ENCODE results near the gene HAUS8.
"Not testable (repeated sequence)": the region's sequence is repeated elsewhere in the genome, so short reads cannot be mapped to it uniquely, and the experiment has no call there.

Gene HAUS8, protein sequence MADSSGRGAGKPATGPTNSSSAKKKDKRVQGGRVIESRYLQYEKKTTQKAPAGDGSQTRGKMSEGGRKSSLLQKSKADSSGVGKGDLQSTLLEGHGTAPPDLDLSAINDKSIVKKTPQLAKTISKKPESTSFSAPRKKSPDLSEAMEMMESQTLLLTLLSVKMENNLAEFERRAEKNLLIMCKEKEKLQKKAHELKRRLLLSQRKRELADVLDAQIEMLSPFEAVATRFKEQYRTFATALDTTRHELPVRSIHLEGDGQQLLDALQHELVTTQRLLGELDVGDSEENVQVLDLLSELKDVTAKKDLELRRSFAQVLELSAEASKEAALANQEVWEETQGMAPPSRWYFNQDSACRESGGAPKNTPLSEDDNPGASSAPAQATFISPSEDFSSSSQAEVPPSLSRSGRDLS

DNA sequence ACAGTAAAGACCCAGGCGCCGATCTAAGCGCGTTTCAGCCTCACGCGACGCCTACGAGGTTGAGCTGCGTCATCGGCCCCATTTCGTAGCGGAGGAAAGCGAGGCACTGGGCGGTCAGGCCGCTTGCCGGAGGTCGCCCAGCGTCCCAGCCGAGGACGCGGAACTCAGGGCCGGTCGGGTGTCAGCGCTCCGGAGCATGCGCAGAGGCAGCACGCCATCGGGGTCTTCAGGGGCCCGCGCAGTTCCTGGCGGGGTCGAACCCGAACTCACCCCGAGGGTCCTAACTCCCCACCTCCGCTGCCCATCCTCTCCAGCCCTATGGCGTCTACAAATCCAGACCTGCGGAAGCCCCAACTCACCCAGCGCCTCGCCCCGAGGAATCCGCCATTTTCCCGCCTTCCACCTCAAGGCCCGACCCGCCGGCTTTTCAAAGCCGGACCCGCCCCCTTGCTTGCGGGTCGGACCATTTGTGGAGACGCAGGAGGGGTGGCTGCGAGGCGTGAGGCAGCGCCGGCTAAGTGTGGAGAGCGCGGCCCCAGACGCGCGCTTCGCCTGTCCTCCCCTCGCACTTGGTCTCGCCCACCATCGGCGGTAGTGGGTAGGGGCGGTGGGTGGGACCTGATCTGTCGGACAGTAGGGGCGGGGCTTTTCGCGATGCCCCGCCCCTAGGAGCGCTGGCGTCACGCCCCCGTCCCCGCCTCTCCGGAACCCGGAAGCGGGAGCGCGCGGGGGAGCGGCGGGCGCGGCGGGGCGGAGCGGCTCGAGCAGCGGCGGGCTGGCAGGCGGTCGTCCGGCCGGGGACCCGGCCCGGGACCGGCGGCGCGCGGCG lies at the start of gene HAUS8, which contains the start of gene MYO9B:
Gene HAUS8 (minus strand): TSS at position 418 of the 829 bp plus-strand sequence. CDS start 30 bp downstream, at position 388.
Gene MYO9B (plus strand): TSS at position 743 of the 829 bp plus-strand sequence. CDS start 25,941 bp downstream, outside the sequence.
- DNase-seq (ENCODE audit: low read depth) = peak; percentile 98

DNA sequence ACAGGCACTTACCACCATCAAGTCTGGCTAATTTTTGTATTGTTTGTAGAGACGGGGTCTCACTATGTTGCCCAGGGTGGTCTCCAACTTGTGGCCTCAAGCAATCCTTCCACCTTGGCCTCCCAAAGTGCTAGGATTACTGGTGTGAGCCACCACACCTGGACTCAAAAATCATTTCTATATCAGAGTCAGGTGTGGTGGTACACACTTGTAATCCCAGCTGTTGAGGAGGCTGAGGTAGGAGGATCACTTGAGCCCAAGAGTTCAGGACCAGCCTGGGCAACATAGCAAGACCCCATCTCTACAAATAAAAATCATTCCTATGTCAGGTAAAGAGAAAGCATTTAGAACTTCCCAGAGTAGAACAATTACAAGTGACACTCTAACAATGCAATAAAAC lies 48.8 kb upstream of the HAUS8 start:
- no peak for DNase-seq (ENCODE audit: low read depth)

DNA sequence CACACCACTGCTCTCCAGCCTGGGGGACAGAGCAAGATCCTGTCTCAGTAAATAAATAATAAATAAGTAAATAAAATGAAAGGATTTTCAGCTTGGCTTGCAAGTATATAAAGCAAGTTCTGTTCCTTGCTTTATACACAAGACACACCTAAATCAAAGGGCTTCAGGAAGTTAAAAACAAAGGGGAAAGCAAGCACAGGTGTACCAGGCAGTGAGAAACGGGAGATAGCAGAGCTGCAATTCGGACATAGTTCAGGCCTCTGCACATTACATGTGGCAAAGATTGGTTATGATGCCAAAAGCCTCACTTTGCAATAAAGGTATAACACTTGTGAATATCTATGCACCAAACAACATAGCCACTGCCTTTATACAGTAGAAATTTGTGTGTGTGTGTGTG lies 47.8 kb upstream of the HAUS8 start:
- DNase-seq (ENCODE audit: low read depth) = no peak

DNA sequence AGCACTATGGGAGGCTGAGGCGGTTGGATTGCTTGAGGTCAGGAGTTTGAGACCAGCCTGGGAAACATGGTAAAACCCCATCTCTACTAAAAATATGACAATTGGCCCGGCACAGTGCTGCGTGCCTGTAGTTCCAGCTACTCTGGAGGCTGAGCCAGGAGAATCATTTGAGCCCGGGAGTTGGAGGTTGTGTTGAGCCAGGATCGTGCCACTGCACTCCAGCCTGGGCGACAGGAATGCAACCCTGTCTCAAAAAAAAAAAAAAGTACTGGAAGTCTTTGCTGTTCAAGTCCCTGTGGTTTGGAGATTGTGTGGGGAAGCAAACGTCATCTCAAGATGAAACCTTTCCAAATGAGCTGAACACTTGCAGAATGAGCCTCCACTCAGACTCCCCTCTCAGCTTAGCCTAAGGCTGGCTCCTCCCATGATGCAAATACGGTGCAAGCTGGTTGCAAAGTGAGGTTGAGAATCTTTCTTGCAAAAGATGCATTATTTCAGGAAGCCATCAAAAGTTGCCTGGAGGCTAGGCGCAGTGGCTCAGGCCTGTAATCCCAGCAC lies 46.6 kb upstream of the HAUS8 start:
- DNase-seq (ENCODE audit: low read depth) = no peak

DNA sequence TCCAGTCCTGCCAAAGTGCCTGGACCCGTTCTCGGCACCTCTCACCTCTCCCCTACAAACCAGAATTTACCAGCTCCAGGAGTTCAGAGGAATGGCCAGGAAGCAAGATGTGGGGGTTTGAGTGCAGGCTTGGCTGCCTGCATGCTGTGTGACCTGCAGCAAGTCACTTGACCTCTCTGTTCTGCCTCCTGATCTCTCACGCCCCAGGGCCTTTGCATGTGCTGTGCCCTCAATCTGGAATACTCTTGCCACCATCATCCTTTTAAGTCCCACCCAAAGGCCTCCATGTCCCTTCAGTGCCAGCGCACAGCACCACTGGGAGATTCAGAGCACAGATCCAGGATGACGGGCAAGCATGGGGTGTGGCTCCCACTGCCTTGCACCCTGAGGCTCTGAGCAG lies 43.7 kb upstream of the HAUS8 start:
- DNase-seq (ENCODE audit: low read depth) = no peak

DNA sequence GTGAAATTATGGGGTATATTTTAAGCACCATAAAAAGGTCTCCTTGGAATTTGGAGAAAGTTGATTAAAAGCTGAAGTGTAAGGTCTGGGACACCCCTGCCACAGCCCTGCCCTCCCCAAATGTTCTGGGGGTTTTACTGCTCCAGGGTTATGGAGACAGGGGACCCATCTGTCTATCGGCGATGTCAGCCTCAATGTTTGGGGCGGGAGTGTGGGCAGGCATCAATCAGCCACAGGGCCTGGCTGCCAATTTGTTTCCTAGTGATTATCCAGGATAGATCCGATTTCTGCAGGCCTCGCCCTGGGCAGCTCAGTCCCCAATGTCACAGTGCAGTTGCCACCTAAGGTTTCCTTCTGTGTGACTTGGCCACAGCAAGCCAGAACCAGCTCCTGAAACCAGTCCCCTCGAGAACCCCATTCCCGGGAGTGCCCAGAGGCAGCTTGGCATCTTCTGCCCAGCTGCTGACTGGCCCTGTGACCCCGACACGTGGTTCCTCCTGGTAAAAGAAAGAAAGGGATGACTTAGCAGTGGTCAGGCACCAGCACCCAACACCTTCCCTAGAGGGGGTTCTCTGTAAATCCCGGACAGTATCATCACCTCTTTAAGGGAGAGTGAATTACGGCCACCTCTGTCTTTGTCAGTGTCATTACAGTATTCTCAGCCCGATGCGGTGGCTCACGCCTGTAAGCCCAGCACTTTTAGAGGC lies 41.9 kb upstream of the HAUS8 start:
- no peak for DNase-seq (ENCODE audit: low read depth)

DNA sequence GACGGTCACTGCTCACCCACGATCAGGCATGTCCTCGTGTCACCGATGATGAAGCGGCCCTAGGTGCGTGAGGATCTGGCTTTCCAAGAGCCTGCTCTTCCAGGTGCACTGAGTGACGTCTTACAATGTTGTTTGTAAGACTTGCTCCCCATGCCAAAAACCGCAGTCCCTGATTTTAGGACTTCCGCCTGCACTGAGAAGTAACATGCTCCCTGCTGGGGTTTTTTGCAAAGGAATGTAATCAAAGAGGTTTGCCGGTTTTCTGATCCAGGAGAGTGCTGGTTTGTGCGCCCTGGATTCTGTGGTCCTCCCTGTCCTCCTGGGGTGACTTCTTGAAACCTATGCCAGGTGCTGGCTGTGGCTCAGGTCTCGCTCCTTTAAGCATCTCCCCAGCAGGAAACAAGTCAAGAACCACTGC lies 39.2 kb upstream of the HAUS8 start:
- no peak for DNase-seq (ENCODE audit: low read depth)

DNA sequence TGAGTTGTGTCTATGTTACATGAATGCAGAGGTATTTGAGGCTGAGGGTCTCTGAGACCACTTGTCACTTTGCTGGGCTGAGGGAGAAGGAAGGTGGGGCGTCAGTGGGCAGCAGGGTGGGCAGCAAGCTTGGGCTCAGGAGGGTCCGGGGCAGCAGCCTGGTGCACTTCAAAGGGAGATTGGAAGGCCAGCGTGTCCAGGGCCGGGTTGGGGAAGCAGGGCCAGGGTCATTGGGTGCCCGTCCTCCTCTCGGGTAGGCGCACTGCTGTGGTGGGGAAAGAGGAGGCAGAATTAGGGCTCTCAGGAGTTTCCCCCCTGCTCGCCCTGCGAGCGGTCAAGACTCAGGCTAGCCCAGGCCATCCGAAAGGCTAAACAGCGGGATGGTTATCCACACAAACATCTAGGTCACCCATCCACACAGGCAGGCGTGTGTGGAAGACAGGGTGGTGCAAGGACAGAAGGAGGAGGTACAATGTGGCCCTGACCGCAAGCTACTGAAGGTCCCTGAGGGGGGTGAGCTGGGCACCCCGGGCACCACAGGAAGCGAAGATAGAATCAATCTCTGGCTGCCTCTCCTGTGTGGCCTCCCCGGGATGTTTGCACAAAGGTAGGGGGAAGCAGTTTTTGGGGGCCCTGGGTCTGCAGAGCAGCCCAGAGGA lies 38.0 kb upstream of the HAUS8 start:
- DNase-seq (ENCODE audit: low read depth) = no peak

DNA sequence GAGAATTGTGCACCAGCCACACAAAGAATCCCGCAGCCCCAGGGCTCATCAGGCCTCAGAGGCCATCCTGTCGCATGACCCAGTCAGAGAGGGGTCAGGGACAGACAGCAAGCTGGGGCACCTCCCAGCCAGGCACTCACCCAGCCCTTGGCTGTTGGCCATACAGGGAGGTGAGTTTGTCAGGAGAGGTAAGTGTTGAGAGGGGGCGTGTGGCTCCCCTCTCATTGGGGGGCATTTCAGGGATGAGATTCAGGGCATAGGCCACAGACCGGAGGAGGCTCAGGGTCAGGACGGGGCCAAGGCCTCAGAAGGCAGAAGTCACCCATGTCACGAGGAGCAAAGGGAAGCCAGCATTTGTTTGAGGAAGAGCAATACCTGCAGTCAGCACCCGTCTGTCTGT lies 37.4 kb upstream of the HAUS8 start:
- no peak for DNase-seq (ENCODE audit: low read depth)

DNA sequence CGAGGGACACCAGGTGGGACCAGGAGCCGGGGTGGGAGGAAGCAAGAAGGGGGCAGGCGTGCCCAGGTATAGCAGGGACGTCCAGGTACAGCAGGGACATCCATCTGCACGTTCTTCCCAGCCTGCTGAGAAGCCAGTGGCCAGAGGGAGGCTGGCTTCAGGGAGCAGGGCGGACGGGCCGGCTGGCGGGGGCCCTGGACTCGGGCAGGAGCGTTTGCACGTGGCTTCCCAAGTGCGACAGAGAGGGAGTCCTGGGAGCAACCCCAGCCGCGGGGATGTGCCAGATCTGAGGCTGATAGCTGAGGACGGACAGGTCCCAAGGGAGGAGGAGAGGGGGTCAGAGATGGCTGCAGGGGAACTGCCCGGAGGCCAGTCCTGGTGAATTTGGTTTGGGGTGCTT lies 37.0 kb upstream of the HAUS8 start:
- no peak for DNase-seq (ENCODE audit: low read depth)

DNA sequence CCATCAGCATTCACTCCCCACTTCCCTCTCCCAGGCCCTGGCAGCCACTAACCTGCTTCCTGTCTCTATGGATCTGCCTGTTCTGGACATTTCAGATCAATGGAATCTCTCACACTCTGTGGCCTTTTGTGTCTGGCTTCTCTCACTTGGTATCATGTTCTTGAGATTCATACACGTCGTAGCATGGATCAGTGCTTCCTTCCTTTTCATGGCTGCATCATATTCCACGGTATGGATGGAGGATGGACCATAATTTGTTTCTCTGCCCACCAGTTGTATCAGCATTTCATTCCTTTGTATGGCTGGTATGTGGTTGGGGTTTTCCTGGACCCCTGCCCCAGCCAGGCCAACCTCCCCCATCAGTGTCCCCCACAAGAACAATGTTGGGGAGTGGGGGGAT lies 36.5 kb upstream of the HAUS8 start:
- no peak for DNase-seq (ENCODE audit: low read depth)

DNA sequence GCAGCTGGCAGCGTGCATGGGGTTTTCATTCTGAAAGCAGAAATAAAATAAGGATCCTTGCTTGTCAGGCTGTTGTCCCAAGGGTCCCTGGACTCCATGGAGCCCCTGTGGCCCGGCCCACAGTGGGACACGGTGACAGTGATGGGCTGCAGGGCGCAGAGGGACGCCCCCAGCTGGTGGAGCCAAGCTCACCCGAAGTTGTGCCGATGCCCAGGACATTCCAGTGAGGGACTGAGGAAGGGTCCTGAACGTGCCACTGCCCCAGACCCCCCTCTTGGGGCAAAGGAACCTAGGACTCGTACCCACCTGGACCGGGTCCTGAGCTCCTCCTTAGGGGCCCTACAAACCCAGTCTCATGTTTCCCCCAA lies 35.3 kb upstream of the HAUS8 start:
- no peak for DNase-seq (ENCODE audit: low read depth)

DNA sequence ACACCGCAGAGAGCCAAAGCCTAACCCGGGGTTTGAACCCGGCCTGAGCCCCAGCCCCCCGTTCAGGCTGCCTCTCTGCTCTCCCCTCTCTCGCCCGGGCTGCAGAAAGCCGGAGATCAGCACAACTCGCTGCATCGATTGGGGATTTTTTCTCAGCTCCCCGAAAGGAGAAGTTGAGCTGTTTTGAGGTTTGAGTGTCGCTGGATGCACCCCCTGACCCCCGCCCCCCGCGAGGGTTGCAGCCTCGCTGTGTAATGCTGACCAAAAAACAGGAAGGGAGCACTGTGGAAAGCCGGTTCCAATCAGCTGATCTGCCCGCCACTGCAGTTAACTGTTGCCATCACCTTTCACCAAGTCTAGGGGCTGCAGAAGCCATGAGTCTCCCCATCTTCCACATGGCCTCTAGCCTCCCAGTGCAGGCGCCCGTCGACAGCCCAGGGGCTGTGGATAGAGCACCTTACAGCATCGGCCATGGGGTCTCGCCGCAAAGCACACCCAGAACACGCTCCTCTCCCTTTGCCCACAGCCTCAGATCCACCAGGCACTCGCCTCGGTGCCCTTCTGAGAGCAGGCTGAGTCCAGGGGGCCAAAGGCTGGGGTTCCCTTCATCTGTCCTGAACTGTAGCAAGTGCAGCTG lies 34.8 kb upstream of the HAUS8 start:
- no peak for DNase-seq (ENCODE audit: low read depth)

DNA sequence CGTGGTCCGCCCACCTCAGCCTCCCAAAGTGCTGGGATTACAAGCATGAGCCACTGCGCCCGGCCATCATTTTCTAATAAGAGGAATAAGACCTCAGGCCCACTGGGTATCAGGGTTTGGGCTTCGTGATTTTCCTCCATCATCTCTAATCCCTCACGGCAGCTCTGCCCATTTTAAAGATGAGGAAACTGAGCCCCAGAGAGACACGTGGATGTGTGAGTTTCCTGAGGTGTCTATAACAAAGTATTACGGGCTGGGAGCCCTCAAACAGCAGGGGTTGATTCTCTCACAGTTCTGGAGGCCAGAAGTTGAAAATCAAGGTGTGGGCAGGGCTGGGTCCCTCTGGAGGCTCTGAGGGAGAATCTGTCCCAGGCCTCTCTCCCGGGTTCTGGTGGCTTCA lies 34.0 kb upstream of the HAUS8 start:
- no peak for DNase-seq (ENCODE audit: low read depth)

DNA sequence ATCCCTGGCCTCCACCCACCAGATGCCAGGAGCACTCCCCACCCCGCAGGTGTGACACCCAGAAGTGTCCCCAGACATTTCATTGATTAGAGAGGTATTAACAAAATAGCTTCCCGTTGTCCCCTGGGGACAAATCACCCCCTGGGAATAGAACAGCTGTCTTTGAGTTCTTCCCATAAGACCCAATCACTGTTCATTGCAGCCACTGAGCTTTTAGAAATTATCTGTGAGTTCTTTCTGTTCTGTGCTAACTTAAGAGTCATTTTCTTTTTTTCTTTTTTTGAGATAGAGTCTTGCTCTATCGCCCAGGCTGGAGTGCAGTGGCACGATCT lies 33.2 kb upstream of the HAUS8 start:
- DNase-seq (ENCODE audit: low read depth) = no peak

DNA sequence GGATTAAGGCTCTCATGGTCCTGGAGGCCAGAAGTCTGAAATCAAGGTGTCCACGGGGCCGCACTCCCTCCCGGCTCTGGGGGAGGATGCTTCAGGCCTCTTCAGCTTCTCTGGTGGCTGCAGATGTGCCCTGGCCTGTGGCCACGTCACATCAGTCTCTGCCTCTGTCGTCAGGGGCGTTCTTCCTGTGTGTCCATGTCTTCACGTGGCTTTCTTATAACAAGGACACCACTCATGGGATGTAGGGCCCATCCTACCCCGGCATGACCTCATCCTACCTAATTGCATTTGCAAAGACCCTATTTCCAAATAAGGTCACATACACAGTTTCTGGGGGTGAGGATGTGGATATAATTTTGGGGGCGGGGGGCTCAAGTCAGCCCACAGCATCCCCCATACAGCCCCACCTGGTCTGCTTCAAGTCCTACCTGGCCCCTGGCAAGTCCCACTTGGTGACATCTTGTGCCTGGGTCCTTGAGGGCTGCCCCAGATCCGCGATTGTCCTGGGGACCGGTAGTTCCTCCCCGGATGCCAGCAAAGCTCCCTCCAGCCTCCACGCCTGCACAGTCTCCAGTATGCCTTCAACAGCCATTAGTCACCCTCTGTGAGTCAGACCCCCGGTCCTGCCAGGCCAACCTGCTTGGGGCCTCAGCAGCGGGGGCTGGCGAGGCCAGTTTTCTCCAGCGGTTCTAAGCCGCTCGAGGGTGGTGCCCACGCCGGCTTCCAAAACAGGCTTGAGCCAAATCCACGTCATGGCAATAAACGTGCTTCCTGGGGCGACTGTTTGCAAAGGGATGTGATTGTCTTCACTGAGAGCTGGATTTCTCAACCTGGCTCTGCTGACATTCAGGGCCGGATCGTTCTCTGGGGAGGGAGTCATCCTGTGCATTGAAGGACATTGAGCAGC lies 32.5 kb upstream of the HAUS8 start:
- no peak for DNase-seq (ENCODE audit: low read depth)

DNA sequence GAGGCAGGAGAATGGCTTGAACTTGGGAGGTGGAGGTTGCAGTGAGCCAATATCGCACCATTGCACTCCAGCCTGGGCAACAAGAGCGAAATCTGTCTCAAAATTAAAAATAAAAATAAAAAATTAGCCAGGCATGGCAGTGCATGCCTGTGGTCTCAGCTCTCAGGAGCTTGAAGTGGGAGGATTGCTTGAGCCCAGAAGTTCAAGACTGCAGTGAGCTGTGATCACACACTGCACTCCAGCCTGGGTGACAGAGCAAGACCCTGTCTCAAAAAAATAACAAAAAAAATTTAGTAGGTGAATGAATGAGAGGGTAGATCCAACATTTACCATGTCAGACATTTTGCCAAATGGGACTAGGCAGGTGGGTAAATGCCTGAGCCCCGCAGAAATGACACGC lies 31.7 kb upstream of the HAUS8 start:
- DNase-seq (ENCODE audit: low read depth) = not testable (repeated sequence)

DNA sequence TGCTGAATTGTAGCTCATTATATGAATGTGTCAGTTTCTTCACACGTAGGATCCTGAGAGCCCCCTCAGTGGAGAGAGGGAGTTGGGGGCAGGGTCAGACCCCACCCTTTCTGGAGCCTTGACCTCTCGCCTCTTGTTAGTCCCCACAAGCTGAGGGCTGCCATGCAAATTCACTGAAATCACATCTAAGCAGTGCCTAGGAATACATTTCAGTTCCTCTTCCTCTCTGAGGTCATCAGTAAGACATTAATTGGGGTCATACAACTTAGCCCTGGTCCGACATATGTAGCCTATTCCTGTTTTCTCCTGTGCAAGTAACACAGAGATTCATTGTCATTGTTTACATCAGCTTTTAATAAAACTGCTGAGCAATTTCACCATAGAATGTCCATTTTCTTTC lies 30.3 kb upstream of the HAUS8 start:
- no peak for DNase-seq (ENCODE audit: low read depth)

DNA sequence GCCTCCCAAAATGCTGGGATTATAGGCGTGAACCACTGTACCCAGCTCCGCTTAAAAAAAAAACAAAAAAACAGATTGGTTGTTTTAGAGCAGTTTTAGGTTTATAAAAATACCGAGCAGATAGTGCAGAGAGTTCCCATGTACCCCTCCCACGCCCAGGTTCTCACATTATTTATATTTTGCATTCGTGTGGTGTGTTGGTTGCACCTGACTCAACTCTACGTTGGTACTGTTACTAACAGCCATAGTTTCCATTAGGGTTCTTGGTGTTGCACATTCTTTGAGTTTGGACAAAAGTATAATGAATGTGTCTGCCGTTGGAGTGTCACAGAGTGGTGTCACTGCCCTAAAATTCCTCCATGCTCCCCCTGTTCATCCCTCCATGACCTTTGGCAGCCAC lies 29.4 kb upstream of the HAUS8 start:
- DNase-seq (ENCODE audit: low read depth) = no peak

DNA sequence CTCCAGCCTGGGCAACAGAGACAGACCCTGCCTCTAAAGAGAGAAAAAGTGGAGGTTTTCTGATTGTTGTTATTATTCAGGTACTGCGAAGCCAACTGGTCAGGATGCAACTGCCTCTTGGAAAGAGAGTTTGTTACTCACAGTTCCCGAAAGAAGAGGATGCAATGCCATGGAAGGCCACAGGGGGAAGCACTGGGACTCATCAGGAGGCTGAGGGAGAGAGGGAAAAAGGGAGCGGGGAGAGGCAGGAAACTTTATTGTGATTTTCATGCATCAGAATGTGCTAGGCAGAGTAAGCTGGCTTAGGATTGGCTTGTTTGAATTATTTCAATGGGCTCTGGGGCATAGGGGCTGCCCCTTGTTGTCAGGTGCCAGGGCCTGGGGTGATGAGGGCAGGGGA lies 27.9 kb upstream of the HAUS8 start:
- no peak for DNase-seq (ENCODE audit: low read depth)

All from activated T-cell treated with anti-CD3 and anti-CD28 coated beads for 1 hour (primary cell).